Right renal pelvis (tissue), 4 donors: ENCODE results near the gene PIF1. TPM values are rescaled to one million over a fixed set of nuclear protein-coding genes. Genes with fewer than 3 reads are reported as not detected.
"Not testable (repeated sequence)": the region's sequence is repeated elsewhere in the genome, so short reads cannot be mapped to it uniquely, and the experiment has no call there.

Experiments used
- DNase-seq, 4 donors: peaks; one replicate each; pipeline ENCODE4 v3.0.0-alpha.2; 2013; ENCODE audit warnings: low read depth in 4 of 4, low spot score in 3 of 4, missing footprints in 1 of 4
- polyA plus RNA-seq, 4 donors: library from polyadenylated mRNA; unstranded; fragments of 120-200 nt; gene quantifications; one replicate each; pipeline ENCODE4 v1.2.1, GENCODE V29; 2013; ENCODE audit not compliant: insufficient read length in 4 of 4

Gene PIF1
- polyA plus RNA-seq, 4 donors, result 5.9 to 9.2 (median 8.6) TPM

- DNase-seq, result no peak
These were observed 22.6 kb upstream of the PIF1 start for GRCh38 chr15:64847876-64848716.

GRCh38 chr15:64847448-64847847, 22.0 kb upstream of the PIF1 start:
- no peak for DNase-seq

DNA sequence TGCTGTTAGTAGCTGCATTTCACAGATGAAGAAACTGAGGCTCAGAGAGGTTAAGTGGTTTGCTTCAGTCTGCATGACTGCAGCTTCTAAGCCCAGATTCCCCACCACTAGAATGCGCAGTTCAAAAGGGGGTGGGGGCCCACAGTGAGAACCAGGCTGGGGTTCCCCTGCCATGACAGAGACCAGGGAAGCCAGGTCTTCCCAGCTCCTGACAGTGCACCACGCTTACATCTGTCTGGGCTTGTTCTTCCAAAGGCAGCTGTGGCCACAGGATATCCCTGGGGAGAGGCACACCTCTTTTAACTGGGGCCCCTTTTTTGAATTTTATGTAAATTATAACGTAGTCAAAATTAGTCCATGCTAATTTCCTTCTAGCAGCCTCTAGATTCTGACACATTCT, 21.6 kb upstream of the PIF1 start:
- DNase-seq, result no peak

DNA sequence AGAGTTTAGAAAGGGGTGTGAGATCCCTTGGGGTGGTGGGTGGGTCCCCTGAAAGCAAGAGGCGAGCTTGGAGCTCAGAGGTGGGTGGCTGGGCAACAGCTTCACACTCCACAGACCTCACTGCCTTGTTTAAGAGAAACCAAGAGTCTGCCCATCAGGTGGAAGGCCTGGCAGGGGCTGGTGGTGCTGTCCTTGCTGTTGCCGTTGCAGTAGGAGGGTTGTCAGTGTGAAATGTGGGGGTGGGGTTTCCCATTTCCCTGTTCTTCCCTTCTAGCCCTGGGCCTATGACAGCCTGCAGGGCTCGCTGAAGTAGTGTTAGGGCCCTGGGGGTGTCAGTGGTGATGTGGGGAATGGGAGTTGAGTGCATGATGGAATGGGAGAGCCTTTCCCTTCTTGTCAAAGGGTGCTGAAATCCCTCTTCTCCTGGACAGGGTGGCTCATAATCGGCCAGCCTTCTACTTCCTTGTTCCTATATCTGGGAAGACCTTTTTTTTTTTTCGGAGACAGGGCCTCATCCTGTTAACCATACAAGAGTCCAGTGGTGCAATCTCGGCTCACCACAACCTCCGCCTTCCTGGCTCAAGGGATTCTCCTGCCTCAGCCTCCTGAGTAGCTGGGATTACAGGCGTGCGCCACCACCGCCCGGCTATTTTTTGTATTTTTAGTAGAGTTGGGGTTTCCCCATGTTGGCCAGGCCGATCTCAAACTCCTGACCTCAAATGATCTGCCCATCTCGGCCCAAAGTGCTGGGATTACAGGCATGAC, 20.6 kb upstream of the PIF1 start:
- no peak for DNase-seq

DNA sequence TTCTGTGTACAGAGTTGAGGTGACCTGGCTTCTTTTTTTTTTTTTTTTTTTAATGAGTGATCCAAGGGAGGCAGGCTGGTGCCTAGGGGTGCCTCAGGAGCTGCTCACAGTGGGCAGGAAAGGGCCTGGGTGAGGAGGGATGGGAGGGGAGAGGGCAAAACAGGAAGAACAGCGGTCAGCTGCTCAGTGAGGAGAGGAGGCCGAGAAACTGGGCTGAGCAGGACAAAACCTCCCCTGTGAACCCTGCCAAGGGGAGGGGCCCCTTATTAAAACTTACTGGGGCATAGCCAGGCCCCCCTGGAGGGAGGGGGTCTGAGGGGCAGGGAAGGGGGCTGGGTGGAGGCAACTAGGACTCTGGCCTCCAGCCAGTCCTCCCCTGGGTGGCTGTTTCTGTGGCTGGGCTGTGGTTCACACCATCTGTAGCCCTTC, 19.8 kb upstream of the PIF1 start:
- DNase-seq, result no peak

DNA sequence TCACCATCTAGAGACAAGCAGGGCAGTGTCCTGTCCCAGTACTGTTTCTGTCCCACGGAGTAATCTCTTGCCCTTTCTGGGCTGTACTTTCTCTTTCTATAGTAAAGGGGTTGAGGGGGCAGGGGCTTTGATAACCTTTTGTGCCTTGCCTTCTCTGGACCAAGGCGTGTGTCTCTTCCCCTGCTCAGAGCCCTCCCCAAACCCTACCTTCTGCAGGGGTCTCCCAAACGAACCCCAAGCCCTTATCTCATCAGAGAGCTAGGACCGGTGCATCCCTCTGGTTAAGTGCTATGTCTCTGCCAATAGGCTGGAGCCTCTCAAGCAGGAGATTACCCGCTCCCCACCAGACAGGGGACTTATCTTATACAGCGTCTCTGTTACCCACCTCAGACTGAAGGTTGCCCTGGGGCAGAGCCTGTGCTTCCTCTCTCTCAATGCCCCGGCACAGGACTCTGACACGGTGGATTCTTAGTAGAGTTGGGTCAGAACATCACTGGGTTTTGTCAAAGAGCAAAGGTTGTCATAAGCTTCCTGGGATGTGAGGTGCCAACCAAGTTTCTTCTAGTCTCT, 19.2 kb upstream of the PIF1 start:
- DNase-seq, result no peak

DNA sequence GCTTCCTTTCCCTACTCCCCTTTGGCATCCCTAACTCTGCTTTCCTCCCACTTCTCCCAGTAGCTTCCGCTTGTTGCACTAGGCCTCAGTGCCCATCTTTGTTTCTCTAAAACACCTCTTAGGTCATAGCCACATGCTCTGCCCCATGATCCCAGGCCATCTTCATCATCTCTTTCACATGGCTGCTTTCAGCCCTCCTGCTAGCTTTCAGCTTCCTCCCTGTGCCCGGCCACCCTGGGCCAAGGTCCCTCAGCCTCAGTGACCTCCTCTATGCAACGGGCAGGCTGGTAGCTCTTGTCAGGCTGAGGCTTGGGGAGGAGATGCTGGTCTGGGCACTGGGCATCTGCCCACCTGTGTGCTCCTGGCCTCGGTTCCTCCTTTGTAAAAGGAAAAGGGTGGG, 18.5 kb upstream of the PIF1 start:
- DNase-seq, result no peak

DNA sequence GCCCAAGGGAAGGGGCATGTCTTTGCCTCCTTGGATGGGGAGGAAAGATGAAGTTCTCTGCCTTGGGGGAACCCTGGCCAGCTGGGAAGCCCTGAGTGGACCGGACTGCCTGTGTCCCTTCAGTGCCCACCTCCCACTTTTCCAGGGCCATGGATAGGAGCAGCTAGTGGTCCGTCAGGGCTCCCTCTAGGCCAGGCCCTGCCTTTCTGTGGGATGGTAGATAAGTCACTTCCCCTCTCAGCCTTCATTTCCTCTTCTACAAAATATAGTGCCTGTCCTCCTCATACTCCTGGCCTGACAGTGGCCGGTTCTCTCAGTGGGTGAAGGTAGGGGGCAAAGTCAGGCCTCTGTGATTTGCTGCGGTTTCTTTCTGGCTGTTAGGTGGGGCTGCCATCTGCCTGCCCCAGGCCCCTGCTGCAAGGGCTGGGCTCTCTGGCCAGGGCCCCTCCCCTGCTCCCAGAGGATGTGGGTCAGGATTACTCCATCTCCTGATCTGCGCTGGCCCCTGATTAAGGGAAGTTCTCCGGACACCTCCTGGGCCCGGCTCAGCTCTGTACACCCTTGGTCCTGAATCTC, 17.6 kb upstream of the PIF1 start:
- DNase-seq, result no peak

- DNase-seq, result no peak
These were observed 16.9 kb upstream of the PIF1 start for GRCh38 chr15:64842096-64842939.

DNA sequence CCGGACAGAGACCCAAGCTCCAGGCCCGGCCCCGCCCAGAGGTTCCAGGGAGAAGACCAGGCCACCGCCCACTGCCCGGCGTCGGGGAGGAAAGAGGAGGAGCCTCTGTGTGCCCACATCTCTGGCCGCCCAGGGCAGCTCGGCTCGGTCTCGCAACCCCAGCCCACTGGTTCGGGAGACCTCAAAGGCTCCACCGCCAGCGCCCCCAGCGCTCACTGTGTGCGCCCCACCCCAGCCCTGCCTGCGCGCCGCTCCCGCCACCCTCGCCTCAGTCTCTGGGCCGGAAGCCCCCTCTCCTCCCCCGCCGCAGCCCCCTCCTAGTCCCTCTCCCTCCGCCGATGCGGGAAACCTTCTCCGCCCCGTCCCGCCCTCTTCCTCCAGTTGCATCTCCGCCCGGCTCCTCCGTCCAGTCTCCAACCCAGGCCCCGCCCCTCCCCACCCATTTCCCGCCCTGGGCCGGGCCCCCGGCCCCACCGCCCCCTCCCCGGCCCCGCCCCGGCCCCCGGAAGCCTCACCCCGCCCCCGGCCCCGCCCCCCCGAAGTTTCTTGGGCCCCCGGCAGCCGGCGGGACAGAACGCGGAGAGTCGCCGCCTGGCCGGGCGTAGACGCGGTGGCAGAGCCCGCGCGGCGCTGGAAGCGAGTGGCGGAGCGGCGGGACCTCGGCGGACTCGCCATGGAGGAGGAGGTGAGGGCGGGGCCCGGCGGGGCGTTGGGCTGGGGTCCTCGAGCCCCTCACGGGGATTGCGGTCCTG, 16.1 kb upstream of the PIF1 start, which contains the start of gene PLEKHO2:
PLEKHO2 (plus strand) TSS at position 572 of the 752 bp plus-strand sequence; CDS start at position 674, 102 bp downstream.
- peak; percentile 88 to 92 (median 90) for DNase-seq

- DNase-seq, result no peak
These were observed 15.6 kb upstream of the PIF1 start for GRCh38 chr15:64841060-64841343.

- DNase-seq, result no peak
These were observed 12.1 kb upstream of the PIF1 start for GRCh38 chr15:64837502-64837901.

DNA sequence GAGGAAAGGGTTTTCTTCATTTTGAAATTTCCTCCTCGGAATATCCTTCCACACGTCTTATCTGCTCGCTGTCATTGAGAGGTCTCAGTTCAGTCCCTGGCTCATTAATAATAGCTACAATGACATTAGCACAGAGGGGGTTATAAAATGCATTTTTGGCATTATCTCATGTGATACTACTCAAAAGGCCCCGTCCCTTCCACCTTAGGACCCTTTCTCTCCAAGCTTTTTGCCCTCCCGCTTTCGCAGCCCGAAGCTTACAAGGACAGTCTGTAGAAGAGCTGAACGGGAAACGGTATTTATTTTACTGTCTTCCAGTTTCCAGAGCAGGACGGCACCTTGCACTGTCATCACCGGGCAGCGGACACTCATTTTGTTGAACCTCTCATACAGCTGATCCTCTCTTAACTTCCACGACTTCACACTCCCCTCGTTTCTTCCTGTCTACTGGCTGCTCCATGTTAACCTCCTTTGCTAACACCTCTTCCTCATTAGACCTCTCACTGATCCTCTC, 10.6 kb upstream of the PIF1 start:
- DNase-seq, result no peak

DNA sequence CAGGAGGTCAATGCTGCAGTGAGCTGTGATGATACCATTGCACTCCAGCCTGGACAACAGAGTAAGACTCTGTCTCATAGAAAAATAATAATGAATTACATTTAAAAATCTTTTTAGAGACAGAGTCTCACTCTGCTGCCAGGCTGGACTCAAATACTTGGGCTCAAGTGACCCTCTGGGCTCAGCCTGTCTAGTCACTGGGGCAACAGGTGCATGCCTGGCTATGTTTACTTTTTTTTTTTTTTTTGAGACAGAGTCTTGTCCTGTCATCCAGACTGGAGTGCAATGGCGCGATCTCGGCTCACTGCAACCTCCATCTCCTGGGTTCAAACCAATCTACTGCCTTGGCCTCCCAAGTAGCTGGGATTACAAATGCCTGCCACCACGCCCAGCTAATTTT, 8.2 kb upstream of the PIF1 start:
- no peak for DNase-seq

- no peak for DNase-seq
These were observed 3.5 kb upstream of the PIF1 start for GRCh38 chr15:64828985-64829384.

DNA sequence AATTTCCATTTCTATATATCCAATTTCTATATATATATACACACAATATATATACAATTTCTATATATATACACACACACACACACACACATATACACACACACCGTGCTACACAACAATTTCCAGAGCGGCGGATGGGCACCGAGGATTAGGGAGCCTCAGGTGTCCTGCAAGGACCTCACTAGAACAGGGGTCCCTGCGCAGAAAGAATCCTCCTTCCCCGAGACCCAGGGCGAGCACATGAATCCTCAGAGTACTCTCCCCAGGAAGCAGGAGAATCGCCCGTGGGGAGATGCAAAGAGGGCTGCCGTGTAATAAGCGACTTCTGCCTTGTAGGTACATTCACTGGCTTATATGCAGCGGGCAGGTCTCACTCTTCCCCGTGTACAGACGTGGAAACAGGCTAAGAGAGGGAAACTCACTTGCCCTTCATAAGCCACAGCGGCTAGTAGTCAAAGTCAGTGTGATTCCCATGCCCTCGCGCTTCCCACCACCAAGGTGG, 467 bp downstream of the PIF1 start:
- DNase-seq, result no peak

DNA sequence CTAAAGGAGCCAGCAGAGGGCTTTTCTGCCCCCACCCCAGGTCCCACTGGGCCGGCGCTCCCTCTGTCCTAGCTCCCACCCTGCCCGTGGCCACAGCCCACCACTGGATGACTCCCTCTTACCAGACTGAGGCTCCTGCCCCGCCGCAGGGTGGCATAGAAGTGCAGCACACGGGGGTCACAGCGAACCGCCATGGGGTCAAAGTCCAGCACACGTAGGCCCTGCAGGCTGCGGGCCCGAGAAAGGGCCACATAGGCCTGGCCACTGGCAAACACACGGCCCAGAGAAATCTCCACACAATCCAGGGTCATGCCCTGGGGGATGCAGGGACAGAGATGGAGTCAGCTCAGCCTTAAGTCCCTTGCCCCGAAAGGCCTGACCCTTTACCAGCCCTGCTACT, 9.0 kb downstream of the PIF1 start:
- no peak for DNase-seq

DNA sequence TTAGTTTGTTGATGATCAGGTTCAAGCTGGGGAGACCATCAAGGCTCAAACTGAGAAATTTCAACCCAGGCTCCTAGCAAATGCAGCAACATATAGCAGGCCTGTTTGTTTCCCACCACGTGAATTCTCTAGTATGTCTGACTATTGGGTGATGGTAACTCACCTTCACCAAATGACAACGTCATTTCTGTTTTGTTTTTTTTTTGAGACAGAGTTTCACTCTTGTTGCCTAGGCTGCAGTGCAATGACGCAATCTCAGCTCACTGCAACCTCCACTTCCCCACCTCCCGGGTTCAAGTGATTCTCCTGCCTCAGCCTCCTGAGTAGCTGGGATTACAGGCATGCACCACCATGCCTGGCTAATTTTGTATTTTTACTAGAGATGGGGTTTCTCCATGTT, 10.5 kb downstream of the PIF1 start:
- not testable (repeated sequence) for DNase-seq

- not testable (repeated sequence) for DNase-seq
These were observed 11.2 kb downstream of the PIF1 start for GRCh38 chr15:64814283-64814682.
